NCI-H1105 (cell line): ENCODE measurements around the gene USP44.

Source experiments
- DNase-seq: peaks from one replicate; lab custom pipeline; 2025; lab: John Stamatoyannopoulos, UW

Gene USP44

DNA sequence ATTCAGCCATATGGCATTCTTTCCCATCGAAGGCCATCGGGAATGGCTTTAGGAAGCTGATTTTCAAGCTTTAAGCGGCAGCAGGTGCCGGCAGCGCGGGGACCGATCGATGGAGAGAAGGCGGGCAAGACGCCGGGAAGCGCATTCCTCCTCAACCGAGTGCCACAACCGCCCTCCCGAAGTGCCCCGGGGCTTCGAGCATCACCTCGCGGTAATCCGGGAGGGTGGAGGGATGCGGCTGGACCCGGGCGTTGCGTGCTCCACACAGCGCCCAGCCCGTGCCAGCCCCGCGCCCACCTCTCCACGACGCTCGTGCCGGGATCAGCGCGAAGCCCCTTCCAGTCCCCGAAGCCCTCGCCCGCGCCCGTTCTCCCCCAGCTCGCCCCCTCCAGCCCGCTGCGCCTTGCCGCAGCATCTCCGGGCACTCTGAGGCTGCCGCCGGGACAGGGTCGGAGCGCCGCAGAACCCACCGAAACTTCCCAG lies 3.2 kb downstream of the USP44 start:
- peak; percentile 37 for DNase-seq

- no peak for DNase-seq
Measured at GRCh38 chr12:95547522-95548055, 3.7 kb downstream of the USP44 start.

DNA sequence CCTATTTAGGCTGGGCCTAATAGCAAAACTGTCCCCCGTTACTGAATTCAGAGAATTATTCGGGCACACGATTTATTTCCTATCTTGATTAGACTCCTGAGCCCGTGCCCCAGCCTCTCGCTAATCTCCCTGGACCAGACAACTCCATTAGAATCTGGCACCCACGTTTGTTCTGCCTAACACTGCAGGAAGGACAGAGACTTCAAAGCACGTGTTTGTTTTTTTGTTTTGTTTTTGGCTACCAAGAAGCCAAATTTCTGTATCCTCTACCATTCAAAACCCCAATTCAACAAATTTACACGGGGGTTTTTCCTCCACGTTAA lies 4.8 kb downstream of the USP44 start:
- no peak for DNase-seq

DNA sequence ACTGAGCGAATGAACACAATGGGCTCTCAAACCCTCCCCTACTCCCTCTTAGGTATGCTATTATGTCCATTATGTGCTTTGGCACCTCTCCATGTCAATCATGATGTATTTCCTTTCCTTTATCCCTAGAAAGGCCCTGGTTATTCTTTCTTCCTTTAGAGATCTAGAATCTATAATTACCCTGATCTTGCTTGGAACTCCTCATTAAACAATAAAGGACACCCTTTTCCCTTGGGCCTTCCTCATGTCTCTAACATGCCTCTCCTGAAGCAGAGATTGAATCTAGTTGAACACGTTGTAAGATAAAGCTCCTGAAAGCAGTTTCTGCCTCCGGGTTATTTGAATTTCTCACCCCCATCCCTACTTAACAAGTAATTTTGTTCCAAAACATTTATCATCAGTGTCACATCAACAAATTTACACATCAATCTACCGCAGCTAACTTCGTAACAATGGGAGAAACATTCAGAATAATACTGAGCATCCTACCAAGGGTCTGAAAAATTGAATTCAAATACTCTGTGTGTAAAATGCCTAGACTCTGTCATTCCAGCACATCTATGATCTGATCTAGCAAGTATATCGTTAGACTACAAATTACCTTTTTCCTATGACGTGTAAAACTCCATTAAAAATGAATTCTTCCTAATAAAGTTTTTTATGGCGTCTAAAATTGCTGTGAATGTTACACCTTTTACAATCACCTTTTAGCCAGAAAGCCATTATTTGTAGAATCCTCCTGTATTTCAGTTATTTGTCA lies 5.4 kb downstream of the USP44 start:
- peak; percentile 66 for DNase-seq

DNA sequence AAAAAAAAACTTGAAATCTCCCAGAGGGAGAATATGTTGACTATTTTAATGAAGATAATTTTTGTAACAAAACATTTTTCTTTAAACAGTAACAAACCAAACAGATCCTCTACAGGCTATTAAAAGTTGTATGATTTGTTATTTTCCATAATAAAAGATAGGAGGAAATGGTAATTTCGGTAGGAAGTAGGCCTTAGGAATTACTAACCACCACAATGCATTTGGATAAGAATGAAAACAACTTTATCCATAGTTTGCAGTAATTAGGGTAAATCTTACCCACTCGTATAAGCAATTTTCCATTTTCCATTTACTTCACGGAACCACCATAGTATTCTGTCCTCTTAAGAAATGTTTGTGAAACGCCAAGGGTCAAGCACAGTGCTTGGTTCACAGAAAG lies 6.0 kb downstream of the USP44 start:
- DNase-seq, result no peak

DNA sequence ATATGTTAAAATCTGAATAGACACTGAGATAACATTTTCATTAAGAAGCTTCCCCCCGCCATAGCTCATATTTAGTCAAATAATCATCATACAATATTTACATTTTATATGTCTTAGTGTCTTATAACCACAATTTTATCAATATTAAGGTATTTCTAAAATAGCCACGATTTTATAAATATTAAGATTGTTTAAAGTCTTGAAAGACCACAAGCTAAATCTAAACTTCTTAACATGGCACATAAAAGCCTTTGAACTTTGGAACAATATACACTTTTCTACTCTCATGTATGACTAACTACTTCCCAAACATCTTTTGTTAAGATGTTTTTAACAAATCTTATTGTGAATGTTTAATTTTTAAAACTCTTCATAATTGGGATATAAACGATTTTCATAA lies 6.5 kb downstream of the USP44 start:
- DNase-seq, result no peak

DNA sequence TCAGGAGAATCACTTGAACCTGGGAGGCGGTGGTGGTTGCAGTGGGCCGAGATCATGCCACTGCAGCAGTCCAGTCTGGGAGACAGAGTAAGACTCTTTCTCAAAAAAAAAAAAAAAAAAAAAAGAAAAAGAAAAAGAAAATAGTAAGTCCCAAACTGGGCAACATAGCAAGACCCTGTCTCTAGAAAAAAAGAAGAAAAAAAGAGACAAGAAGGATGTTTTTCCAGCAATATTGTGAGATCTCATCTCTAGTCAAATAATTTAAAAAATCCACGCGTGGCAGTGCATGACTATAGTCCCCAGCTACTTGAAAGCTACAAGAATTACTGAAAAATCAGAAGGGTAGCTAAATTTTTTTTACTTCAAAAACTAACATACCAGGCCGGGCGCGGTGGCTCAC lies 8.0 kb downstream of the USP44 start:
- no peak for DNase-seq

DNA sequence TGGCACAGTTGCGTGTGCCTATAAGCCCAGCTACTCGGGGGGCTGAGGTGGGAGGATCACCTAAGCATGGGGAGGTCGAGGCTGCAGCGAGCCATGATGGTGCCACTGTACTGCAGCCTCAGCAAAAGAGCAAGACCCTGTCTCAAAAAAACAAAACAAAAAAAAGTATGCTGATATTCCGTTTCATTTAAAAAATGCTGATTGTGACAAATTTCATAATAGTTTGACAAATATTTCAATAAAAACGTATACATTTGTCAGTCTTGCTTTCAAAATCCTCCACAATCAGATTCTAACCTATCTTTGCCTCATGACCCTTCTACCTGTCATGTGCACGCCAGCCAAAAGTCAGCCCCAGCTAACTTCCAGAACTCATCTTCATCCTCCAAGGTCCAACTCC lies 9.8 kb downstream of the USP44 start:
- no peak for DNase-seq

GRCh38 chr12:95538656-95539055 lies 12.6 kb downstream of the USP44 start:
- DNase-seq, result no peak

- DNase-seq, result no peak
Measured at GRCh38 chr12:95538006-95538405, 13.3 kb downstream of the USP44 start.

- DNase-seq, result no peak
Measured at GRCh38 chr12:95533985-95534384, 17.3 kb downstream of the USP44 start.

DNA sequence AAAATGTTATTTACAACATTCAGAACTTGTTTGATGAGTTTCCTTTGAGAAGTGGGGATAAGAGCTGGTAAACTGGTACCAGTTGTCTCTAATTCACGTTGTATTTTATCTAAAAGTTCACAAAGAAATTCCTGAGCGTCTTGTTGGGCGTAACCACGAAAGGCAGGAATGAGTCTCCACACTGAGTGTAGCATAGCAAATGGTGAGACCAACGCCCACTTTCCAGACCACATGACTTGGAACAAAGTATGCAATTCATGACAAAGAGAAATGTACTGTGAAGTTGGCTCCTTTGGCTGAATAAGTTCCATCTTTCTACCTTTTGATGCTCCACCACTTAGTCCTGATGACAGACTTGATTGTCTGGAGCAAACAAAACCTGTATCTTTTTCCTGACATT lies 18.4 kb downstream of the USP44 start:
- DNase-seq, result no peak

DNA sequence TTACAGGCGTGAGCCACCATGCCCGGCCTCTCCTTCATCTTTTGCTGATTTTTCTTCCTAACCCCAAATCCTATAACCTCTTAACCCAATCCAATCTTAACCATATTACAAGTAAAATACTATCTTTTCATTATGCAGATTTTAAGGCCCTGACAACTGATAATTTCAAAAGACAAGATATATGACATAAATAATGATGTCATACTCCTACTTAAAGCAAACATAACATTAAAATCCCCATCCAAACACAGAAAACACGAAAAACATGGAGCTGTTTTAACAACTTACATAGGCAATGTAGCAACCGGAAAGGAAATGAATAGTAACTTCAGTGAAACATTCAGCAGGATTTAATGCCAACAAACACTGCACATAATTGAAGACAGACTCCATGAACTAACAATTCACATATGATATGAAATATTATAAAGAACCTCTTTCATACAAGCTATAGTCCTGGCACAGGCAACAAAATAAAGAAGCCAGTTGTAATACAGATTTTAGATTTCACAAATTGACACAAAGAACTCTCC lies 21.5 kb downstream of the USP44 start:
- DNase-seq, result no peak

DNA sequence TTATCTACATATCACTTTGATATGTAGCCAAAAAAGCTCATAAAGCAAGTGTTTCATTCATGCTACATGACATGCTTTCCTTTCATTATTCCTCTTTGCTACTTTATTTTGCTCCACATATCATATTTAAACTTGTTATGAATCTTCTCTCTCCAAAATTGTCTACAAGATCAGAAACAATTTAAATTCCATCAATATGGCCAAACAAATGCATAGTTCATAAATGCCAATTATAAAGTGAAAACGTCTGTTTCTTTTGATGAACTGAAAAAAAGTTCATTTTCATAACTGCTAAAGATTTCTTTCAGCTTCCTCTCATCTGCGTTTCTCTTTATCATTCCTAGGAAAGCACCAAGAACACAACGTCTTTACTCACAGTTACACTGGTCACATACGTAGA lies 22.8 kb downstream of the USP44 start:
- no peak for DNase-seq

DNA sequence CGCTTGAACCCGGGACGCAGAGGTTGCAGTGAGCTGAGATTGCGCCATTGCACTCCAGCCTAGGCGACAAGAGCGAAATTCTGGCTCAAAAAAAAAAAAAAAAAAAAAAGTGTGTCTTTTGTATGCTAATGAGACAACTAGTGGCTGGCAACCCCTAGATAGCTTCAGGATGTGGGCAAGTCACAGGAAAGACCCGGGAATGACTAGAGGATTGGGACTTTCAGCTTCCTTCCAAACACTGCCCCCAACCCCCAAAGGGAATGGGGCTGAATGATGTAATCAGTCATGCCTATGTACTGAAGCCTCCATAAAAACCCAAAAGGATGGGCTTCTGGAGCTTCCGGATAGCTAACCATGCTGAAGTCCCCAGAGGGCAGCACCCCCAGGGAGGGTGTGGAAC lies 28.6 kb downstream of the USP44 start:
- no peak for DNase-seq

DNA sequence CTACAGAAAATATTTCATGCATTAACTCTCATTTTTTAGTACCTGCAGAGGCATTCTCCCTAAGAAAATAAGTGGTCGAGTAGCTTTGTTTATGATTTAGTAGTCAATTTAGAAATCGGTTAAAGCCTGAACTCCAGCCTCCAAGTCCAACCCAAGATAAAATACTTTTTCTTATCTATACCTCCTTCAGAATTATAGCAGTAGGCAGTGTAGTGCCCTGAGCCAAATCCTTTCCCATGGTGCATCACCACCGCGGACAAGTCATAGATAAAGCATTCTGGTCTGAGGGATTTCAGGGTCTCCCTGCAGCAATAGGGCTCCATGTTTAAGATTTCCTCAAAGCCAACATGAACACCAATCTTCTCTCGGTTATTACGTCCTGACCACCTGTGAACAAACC lies 30.5 kb downstream of the USP44 start:
- DNase-seq, result no peak

- DNase-seq, result no peak
Measured at GRCh38 chr12:95518944-95519343, 32.3 kb downstream of the USP44 start.

DNA sequence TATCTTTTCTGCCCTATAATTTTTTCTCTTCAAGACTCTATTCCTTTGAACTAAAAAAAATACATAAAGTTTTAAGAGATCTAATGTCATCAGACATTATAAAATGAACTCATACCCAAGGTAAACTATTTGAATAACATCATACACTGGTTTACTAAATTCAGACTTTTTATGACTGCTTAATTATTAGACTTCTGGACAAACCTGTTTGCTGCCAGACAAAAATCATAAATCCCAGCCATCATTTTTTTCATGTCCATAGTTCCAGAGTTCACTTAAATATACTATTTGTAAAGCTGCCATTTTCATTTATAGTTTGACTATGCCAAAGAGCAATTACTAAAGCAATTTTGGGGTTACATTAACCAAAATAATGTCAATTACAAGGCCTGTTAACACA lies 34.0 kb downstream of the USP44 start:
- DNase-seq, result no peak

DNA sequence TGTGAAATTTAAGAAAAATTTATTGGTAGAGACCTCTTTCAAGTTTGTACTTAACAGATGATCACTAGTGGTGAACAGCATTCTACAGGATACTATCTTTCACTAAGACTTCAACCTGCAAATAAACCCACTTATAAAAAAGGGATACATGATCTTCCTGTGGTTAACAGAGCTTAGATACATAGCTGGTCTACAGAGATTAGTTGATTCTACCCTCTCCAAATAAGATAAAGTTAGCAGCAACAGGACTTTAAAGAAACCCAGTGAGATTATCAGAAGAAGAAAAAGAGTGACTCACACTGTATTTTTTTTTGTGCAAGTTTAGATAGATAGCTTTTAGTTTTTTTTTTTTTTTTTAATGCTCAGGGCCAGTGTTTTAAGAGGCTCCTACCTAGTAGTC lies 34.5 kb downstream of the USP44 start:
- DNase-seq, result no peak

- no peak for DNase-seq
Measured at GRCh38 chr12:95515197-95515596, 36.1 kb downstream of the USP44 start.

DNA sequence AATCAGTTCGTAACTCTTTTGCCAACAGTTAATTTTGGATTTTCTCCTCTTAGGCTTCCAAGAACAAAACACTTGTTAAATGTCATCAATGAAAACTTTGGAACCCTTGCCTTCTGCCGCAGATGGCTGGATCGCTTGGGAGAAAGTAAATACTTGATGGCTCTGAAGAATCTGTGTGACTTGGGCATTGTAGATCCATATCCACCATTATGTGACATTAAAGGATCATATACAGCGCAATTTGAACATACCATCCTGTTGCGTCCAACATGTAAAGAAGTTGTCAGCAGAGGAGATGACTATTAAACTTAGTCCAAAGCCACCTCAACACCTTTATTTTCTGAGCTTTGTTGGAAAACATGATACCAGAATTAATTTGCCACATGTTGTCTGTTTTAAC lies 37.7 kb downstream of the USP44 start:
- no peak for DNase-seq

DNA sequence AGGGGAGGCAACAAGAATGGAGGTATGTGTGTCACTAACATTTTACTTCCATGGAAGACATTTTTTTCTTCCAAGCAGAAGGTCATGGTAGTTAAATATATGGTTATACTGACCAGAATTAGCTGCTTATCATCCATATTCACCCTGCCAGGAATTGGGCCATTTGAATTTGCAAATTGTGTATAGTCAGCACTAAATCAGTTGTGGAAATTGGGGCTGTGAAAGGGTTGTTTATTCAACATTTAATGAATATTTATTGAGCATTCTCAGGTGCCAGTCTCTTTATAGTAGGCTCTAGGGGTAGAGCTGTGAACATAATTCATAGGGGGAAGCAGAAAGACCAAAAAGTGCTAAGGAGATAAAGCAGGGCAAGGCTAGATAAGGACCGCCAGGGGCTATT lies 39.3 kb downstream of the USP44 start:
- DNase-seq, result no peak

DNA sequence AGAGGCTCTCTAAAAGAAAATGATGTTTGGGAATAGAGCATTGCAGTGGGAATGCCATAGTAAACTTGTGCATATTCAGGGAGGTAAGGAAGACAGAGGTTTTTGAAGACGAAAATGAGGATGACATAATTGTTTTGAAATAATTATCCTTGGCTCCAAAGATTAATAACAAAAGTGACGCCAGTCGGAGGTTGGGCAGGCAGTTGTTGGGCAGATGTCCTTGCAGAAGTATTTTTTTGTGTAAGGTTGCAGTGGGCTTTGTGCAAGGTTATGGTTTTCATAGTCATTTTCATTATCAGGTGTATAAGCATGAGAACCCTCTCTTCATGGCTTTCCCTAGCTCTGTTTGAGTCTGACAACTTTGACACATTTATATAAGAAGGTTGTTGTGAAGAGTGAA lies 42.0 kb downstream of the USP44 start:
- no peak for DNase-seq
